AG10803 (cell line): ENCODE measurements around the gene NHLRC1.

ENCODE experiments used
- DNase-seq: peaks from one replicate; pipeline ENCODE4 v3.0.0; 2010; ENCODE audit warnings: low read depth
- H3K4me3 ChIP-seq: 2 replicates; pipeline ENCODE4 v1.5.1; 2011; ENCODE audit warnings: mild to moderate bottlenecking, low read length, control low read depth
- TF ChIP-seq, protein P1 (sequence below): conservative IDR thresholded peaks from 2 replicates; pipeline ENCODE4 v1.5.1; 2011; ENCODE audit warnings: mild to moderate bottlenecking, low read length, control low read depth, inconsistent platforms

The NHLRC1 gene

DNA sequence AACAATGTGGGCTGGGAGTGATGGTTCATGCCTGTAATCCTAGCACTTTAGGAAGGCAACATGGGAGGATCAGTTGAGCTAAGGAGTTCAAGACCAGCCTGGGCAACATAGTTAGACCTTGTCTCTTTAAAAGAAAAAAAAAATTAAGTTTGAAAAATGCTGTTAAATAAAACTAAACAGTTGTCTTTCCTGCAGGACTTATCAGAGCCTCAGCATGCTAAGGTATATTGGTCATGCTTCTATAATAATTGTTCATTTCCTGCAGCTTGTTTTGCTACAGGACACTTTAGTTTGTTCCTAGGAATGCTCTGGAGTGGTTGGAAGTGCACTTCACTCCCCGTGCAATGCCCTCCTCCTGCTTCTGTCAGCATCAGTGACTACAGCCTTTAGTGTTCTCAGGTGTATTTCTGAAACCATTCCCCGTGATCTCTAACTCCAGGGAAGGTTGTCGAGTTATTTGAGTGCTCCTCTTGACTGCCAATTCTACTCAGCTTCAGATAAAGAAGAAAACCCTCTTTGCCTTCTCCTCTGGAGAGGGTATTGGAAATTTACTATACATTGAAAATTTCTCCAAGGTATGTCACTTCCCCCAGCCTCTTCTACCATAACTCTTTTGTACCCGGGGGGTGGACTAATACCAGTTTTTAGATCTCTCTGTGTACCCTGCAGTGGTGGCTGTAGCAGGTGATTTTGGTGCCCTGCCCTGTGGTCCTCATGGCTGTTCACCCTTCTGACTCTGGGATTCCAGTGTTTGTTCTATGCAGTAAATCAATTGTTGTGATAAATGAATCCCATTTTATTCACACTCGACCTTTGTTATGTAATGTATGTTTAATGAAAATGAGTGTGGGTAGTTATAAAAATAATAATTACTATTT lies 33.8 kb downstream of the NHLRC1 start:
- H3K4me3 ChIP-seq: no peak overlapping the region
- no peak for DNase-seq
- TF ChIP-seq, protein P1, sequence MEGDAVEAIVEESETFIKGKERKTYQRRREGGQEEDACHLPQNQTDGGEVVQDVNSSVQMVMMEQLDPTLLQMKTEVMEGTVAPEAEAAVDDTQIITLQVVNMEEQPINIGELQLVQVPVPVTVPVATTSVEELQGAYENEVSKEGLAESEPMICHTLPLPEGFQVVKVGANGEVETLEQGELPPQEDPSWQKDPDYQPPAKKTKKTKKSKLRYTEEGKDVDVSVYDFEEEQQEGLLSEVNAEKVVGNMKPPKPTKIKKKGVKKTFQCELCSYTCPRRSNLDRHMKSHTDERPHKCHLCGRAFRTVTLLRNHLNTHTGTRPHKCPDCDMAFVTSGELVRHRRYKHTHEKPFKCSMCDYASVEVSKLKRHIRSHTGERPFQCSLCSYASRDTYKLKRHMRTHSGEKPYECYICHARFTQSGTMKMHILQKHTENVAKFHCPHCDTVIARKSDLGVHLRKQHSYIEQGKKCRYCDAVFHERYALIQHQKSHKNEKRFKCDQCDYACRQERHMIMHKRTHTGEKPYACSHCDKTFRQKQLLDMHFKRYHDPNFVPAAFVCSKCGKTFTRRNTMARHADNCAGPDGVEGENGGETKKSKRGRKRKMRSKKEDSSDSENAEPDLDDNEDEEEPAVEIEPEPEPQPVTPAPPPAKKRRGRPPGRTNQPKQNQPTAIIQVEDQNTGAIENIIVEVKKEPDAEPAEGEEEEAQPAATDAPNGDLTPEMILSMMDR: no peak

DNA sequence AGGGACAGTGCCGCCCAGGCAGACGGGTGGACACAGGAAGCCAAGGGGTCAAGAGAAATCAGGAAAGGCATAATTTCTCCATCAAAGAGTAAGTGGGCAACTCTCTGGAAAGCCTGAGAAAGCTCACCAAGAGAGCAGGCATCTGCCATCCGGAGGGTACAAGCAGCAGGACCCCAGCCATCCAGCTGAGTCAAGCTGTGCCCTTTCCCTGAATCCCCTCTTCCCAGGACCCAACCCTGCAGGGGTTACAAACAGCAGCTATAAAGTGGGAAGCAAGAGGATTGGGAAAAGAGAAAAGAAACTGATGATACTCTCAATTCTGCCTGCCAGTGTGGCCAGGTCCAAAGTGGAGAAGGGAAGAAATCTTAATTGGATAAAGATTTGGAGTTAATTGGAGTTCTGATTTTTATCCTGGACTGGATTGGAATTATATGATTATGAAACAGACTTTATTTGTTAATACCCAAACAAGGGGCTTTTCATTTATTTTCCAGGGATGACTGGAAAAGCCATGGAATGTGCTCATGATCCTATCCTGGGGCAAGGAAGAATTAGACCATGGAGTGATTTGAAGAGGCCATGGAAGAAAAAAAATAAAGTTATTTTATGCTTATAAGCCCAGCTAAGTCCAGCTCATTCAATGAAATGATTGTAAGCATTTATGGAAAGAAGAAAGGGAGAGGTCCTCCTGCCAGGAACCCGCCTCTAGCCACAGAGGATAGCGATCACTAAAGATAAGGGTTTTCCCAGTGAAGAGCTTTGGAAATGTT lies 34.9 kb downstream of the NHLRC1 start:
- TF ChIP-seq, protein P1: no peak
- no peak overlapping the region for H3K4me3 ChIP-seq
- no peak for DNase-seq

DNA sequence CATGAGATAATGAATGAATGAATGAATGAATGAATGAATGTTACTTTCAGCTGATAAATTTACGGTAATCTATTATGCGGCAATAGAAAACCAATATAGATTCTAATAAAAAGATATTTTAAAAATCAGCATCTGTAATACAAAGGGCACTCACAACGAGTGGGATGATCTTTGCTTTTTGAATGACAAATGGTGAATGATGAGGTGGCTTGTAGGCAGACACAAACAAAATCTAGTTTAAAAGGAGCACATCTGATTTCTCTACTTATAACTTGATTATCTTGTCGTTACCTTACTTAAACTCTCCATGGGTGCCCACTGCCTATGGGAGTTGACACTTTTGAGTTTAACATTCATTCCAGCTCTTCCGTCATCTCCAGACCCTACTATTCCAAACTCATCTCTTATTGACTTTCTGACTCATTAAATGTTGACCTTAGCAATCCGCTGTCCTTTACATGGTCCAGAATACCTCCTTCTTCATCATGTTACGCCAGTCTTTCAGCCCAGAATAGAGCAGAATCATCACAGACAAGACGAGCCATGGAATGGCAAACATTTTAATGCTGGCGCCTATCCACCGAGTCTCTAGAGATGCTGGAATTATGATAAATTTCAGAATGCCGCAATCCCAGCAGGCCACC lies 41.3 kb downstream of the NHLRC1 start:
- no peak overlapping the region for H3K4me3 ChIP-seq
- DNase-seq: peak; percentile 20
- TF ChIP-seq, protein P1: no peak

DNA sequence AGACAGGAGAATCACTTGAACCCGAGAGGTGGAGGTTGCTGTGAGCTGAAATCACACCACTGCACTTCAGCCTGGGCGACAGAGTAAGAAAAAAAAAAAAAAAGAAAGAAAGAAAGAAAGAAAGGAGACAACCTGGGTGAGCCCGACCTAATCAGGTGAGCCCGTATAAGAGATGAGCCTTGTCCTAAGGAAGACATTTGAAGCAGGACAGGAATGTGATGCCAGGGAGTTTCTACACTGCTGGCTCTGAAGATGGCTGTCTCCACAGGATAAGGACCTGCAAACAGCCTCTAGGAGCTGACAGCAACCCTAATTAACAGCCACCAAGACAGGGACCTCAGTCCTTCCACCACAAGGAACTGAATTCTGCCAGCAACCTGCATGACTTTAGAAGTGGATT lies 41.9 kb downstream of the NHLRC1 start:
- H3K4me3 ChIP-seq: no peak overlapping the region
- TF ChIP-seq, protein P1: no peak
- no peak for DNase-seq

DNA sequence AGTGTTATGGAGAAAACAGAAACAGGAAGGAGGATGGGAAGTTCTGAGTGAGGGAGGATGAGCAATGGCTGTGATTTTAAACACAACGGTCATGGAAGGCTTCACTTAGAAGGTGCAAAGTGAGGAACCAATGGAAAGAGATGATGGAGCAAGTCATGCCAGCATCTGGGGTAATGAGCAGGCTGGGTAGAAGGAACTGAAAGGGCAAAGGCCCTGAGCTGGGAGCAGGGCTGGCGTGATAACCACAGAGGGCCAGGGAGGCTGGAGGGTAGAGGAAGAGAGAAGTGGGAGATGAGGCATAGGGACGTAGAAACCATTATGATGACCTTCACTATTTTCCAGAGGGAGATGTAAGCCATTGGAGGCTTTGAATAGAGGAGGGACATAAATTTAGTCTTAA lies 43.6 kb downstream of the NHLRC1 start:
- no peak for DNase-seq
- H3K4me3 ChIP-seq: no peak overlapping the region
- TF ChIP-seq, protein P1: no peak

DNA sequence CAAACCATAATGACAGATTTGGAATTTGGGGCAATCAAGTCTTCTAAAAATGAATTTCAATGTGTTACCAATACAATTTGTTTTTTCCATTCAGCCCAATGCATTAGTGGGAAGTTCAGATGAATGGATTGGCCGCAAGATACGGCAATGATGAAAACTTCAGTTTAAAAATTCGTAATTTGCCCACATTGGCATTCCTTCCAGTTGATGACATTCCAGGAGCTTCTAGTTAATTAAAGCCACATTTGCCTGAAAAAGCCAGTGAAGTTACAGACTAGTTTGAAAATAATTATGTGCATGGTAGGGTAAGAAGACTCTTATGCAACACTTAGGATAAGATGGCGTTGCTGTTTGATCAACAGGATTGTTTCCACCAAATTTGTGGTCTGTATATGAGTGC lies 46.2 kb downstream of the NHLRC1 start:
- no peak overlapping the region for H3K4me3 ChIP-seq
- TF ChIP-seq, protein P1: no peak
- DNase-seq: peak; percentile 94
